ENCODE measurements around the gene OR10V1. TPM values are rescaled to one million over a fixed set of nuclear protein-coding genes. Genes with fewer than 3 reads are reported as not detected.
A peak's percentile ranks its signal among the peaks of the same experiment; 100 is the strongest.
"Not testable (repeated sequence)": the region's sequence is repeated elsewhere in the genome, so short reads cannot be mapped to it uniquely, and the experiment has no call there.

Gene OR10V1
- total and polyA plus RNA-seq, 4 donors: not detected

DNA sequence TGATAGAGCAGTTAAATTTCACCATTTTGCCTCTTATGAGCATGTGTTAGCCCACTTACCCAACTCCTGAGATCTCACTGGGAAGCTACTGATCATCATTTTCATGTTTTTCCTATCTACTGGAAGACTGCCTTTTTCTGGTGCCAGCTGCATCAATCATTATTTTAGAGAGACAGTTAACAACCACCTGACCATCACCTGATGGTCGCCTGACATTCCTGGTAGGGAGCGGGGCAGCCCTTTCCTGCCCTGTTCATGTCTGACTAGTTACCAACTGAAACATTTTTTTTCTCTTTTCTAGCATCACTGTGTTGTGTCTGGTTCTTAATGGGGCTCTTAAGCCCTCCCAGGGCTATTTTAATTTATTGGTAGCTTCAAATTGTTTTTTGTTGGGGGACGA, 24.6 kb downstream of the OR10V1 start:
- H3K4me1 ChIP-seq (ENCODE audit: control insufficient read depth in 5 of 5, insufficient read depth in 5 of 5, low read length in 5 of 5): no peaks in the 10 kb centered on the region
- no peak for ATAC-seq (ENCODE audit: insufficient read depth, low FRiP score)

DNA sequence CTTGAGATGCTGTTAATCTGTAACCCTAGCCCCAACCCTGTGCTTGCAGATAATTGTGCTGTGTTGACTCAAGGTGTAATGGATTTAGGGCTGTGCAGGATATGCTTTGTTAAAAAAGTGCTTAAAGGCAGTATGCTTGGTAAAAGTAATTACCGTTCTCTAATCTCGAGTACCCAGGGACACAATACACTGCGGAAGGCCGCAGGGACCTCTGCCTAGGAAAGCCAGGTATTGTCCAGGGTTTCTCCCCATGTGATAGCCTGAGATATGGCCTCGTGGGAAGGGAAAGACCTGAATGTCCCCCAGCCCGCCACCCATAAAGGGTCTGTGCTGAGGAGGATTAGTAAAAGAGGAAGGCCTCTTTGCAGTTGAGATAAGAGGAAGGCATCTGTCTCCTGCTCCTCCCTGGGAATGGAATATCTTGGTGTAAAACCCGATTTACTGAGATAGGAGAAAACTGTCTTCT, 32.4 kb downstream of the OR10V1 start:
- not testable (repeated sequence) for H3K36me3 ChIP-seq (ENCODE audit: control insufficient read depth in 4 of 4, insufficient read depth in 4 of 4, low read length in 4 of 4); H3K9ac ChIP-seq (ENCODE audit: insufficient read depth in 1 of 2, low read length in 2 of 2); H3K4me3 ChIP-seq; H3K27me3 ChIP-seq (ENCODE audit: control insufficient read depth in 3 of 3, insufficient read depth in 3 of 3, low read length in 2 of 3); H3K9me3 ChIP-seq (ENCODE audit: control insufficient read depth in 4 of 4, insufficient read depth in 3 of 4, low read length in 3 of 4); ATAC-seq (ENCODE audit: insufficient read depth, low FRiP score); H3K4me1 ChIP-seq (ENCODE audit: control insufficient read depth in 5 of 5, insufficient read depth in 5 of 5, low read length in 5 of 5); H3K27ac ChIP-seq (ENCODE audit: low read depth in 1 of 2, low read length in 1 of 2)
- DNase-seq: peak in 2 of 3 donors; percentile 6 to 22
- WGBS, 2 donors: 64 to 79% methylated on average over 7 of the region's 7 CpGs

More for the DNA sequence above, 24.6 kb downstream of the OR10V1 start:
- H3K9ac ChIP-seq (ENCODE audit: insufficient read depth in 1 of 2, low read length in 2 of 2): no peak overlapping the region
- no peak overlapping the region for H3K27ac ChIP-seq (ENCODE audit: low read depth in 1 of 2, low read length in 1 of 2)
- no peak overlapping the region for H3K4me3 ChIP-seq
- no peak for DNase-seq
- no peaks in the 10 kb centered on the region for H3K36me3 ChIP-seq (ENCODE audit: control insufficient read depth in 4 of 4, insufficient read depth in 4 of 4, low read length in 4 of 4)
- no peaks in the 10 kb centered on the region for H3K27me3 ChIP-seq (ENCODE audit: control insufficient read depth in 3 of 3, insufficient read depth in 3 of 3, low read length in 2 of 3)
- H3K9me3 ChIP-seq (ENCODE audit: control insufficient read depth in 4 of 4, insufficient read depth in 3 of 4, low read length in 3 of 4): peaks cover 0 to 3% (median 2%) of the 10 kb centered on the region in 4 donors
- TF ChIP-seq, protein P1, sequence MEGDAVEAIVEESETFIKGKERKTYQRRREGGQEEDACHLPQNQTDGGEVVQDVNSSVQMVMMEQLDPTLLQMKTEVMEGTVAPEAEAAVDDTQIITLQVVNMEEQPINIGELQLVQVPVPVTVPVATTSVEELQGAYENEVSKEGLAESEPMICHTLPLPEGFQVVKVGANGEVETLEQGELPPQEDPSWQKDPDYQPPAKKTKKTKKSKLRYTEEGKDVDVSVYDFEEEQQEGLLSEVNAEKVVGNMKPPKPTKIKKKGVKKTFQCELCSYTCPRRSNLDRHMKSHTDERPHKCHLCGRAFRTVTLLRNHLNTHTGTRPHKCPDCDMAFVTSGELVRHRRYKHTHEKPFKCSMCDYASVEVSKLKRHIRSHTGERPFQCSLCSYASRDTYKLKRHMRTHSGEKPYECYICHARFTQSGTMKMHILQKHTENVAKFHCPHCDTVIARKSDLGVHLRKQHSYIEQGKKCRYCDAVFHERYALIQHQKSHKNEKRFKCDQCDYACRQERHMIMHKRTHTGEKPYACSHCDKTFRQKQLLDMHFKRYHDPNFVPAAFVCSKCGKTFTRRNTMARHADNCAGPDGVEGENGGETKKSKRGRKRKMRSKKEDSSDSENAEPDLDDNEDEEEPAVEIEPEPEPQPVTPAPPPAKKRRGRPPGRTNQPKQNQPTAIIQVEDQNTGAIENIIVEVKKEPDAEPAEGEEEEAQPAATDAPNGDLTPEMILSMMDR (IDR thresholded peaks at IDR 0.05; ENCODE audit: control extremely low read depth, extremely low read depth): no peak
- WGBS, 2 donors: 78 to 89% methylated on average over 3 of the region's 3 CpGs

DNA sequence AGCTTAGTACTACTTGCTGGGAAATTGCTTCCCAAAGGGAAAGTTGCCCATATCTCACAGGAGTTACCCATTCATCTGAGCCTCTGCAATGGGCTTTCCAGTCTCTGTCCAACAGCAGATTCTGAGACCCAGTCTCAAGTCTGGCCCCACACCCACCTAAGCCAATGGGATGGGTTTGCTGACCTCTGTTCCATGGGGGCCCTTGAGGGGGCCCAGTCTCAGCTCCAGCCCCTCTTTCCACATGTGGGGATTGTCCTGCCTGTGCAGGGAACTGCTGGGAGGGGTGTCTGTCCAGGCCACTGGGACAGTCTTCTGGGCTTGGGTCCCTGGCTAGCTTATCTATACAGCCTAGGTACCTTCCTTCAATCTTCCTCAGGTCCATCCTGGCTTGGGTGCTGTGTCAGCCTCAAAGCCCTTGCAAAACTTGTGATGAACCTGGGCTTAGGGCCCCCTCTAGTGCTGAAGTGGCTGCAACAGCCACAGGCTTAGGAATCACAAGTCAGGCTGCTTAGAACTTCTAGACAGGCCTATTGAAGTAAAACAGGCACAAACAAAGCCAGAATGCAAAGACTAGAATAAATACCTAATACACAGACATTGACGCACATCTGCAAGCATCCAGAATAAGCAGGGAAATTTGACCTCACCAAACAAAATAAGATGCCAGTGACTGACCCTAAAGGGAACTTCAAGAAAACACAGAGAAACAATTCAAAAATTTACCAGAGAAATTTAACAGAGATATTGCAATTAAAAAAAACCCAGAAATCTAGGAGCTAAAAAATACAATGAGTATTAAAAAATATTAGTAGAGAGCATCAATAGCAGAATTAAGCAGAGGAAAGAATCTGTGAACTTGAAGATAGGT, 33.1 kb downstream of the OR10V1 start:
- no peaks in the 10 kb centered on the region for H3K4me1 ChIP-seq (ENCODE audit: control insufficient read depth in 5 of 5, insufficient read depth in 5 of 5, low read length in 5 of 5)
- H3K36me3 ChIP-seq (ENCODE audit: control insufficient read depth in 4 of 4, insufficient read depth in 4 of 4, low read length in 4 of 4): no peaks in the 10 kb centered on the region
- H3K9ac ChIP-seq (ENCODE audit: insufficient read depth in 1 of 2, low read length in 2 of 2): no peak overlapping the region
- WGBS, 2 donors: 71 to 78% methylated on average over 1 of the region's 1 CpG
- H3K27me3 ChIP-seq (ENCODE audit: control insufficient read depth in 3 of 3, insufficient read depth in 3 of 3, low read length in 2 of 3): no peaks in the 10 kb centered on the region
- ATAC-seq (ENCODE audit: insufficient read depth, low FRiP score) (peak; percentile 92), DNase-seq (peak; percentile 73 to 85 (median 74))
- peaks cover 0 to 3% (median 0%) of the 10 kb centered on the region in 4 donors for H3K9me3 ChIP-seq (ENCODE audit: control insufficient read depth in 4 of 4, insufficient read depth in 3 of 4, low read length in 3 of 4)
- H3K4me3 ChIP-seq: no peak overlapping the region
- H3K27ac ChIP-seq (ENCODE audit: low read depth in 1 of 2, low read length in 1 of 2): no peak overlapping the region
- TF ChIP-seq, protein P1 (IDR thresholded peaks at IDR 0.05; ENCODE audit: control extremely low read depth, extremely low read depth): peak; percentile 56

DNA sequence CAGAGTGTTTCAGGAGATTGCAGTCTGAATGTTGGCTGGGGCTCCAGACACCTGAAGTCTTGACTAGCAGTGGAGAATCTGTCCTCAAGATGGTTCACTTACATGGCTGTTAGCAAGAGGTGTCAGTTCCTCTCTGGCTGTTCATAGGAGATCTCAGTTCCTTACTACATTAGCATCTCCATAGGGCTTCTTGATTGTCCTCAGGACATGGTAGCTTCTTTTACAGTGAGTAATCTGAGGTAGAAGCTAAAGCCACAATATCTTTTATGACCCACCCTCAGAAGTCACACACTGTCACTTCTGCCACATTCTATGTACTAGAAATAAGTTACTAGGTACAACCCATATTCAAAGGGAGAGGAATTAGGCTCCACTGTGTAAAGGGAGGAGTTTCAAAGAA, 34.3 kb downstream of the OR10V1 start:
- H3K36me3 ChIP-seq (ENCODE audit: control insufficient read depth in 4 of 4, insufficient read depth in 4 of 4, low read length in 4 of 4): no peaks in the 10 kb centered on the region

More for the DNA sequence above, 34.3 kb downstream of the OR10V1 start:
- H3K27me3 ChIP-seq (ENCODE audit: control insufficient read depth in 3 of 3, insufficient read depth in 3 of 3, low read length in 2 of 3): no peaks in the 10 kb centered on the region
- H3K4me1 ChIP-seq (ENCODE audit: control insufficient read depth in 5 of 5, insufficient read depth in 5 of 5, low read length in 5 of 5): no peaks in the 10 kb centered on the region
- H3K27ac ChIP-seq (ENCODE audit: low read depth in 1 of 2, low read length in 1 of 2): no peak overlapping the region
- H3K9me3 ChIP-seq (ENCODE audit: control insufficient read depth in 4 of 4, insufficient read depth in 3 of 4, low read length in 3 of 4): no peaks in the 10 kb centered on the region
- no peak for ATAC-seq (ENCODE audit: insufficient read depth, low FRiP score)
- TF ChIP-seq, protein P1 (IDR thresholded peaks at IDR 0.05; ENCODE audit: control extremely low read depth, extremely low read depth): no peak
- no peak overlapping the region for H3K9ac ChIP-seq (ENCODE audit: insufficient read depth in 1 of 2, low read length in 2 of 2)
- H3K4me3 ChIP-seq: no peak overlapping the region
- DNase-seq: no peak
